Hematopoietic multipotent progenitor cell treated with erythropoietin and hydrocortisone succinate and interleukin-3 and kit ligand, for 17 days (in vitro differentiated cells): ENCODE measurements around the gene COA1.
"Not testable (repeated sequence)": the region's sequence is repeated elsewhere in the genome, so short reads cannot be mapped to it uniquely, and the experiment has no call there.

Experiments
- DNase-seq: peaks from one replicate; pipeline ENCODE4 v3.0.0-alpha.2; 2015; ENCODE audit warnings: low spot score

The COA1 gene

DNA sequence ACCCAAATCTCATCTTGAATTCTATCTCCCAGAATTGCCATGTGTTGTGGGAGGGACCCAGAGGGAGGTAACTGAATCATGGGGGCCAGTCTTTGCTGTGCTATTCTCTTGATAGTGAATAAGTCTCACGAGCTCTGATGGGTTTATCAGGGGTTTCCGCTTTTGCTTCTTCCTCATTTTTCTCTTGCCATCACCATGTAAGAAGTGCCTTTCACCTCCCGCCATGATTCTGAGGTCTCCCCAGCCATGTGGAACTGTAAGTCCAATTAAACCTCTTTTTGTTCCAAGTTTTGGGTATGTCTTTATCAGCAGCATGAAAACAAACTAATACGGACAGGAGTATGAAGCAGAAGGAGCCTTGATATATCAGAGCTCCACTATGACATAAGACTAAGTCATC is 41.5 kb downstream of the COA1 start:
- not testable (repeated sequence) for DNase-seq

GRCh38 chr7:43686991-43687390 is 42.3 kb downstream of the COA1 start:
- DNase-seq = no peak

GRCh38 chr7:43680736-43681135 is 48.6 kb downstream of the COA1 start:
- DNase-seq = no peak

- DNase-seq = no peak
These were observed 49.9 kb downstream of the COA1 start for GRCh38 chr7:43679210-43680068.

DNA sequence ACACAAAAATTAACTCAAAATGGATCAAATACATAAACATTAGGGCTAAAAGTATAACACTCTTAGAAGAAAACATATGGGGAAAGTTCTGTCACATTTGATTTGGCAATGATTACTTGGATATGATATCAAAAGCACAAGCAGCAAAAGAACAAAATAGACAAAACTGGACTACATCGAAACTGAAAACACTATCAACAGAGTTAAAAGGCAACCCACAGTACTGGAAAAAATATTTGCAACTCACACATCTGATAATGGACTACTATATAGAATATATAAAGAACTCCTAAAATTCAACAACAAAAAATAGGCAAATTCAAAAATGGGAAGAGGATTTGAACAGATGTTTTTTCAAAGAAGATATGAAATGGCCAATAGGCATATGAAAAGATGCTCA is 51.0 kb downstream of the COA1 start:
- DNase-seq = no peak

GRCh38 chr7:43677864-43678263 is 51.5 kb downstream of the COA1 start:
- DNase-seq = no peak

DNA sequence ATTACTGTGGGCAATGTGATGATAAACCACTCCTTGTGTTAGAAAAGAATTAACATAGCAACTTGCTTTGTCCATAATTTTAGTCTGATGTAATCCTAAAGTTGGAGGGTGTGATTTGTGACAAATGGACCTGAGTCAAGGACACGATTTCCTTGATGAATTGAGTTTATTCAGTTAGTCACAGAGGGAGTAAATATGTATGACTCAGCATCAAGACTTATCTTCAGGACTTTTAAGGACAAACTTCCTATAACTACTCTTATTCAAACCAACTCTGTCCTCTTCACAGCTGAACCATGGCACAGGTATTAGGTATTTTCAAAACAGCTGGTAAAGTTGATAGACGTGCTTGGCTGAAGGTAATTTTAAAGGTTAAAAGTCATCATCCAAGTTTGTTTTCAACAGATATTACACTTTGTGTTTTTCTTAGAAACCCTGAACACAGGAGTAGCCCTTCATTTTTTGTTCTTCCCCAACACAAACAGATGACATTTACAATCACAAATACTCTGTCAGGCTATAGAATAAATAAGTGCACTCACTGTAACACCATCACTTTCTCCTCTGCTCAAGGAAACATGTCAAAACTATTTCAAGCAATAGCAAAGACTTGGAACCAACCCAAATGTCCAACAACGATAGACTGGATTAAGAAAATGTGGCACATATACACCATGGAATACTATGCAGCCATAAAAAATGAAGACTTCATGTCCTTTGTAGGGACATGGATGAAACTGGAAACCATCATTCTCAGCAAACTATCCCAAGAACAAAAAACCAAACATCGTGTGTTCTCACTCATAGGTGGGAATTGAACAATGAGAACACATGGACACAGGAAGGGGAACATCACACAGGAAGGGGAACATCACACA is 54.5 kb downstream of the COA1 start:
- DNase-seq = peak; percentile 68

DNA sequence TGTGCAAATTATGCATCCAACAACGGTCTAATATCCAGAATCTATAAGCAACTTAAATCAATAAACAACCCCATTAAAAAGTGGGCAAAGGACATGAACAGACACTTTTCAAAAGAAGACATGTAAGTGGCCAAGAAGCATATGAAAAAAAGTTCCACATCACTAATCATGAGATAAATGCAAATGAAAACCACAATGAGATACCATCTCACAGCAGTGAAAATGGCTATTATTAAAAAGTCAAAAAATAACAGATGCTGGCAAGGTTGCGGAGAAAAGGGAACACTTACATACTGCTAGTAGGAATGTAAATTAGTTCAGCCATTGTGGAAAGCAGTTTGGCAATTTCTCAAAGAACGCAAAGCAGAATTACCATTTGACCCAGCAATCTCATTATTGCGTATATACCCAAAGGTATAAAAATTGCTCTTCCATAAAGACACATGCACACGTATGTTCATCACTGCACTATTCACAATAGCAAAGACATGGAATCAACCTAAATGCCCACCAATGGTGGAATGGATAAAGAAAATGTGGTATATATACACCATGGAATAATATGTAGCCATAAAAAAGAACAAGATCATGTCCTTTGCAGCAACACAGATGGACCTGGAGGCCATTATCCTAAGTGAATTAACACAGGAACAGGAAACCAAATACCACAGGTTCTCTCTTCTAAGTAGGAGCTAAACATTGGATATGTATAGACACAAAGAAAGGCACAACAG is 55.9 kb downstream of the COA1 start:
- not testable (repeated sequence) for DNase-seq

DNA sequence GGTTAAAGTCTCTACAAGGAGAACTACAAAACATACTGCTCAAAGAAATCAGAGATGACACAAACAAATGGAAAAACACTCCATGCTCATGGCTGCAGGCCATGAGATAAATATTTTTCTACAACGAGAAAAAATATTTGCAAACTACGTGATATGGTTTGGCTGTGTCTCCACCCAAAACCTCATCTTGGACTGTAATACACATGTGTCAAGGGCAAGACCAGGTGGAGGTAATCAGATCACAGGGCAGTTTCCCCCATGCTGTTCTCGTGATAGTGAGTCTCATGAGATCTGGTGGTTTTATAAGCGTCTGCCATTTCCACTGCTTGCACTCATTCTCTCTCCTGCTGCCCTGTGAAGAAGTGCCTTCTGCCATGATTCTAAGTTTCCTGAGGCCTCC is 57.8 kb downstream of the COA1 start:
- no peak for DNase-seq

DNA sequence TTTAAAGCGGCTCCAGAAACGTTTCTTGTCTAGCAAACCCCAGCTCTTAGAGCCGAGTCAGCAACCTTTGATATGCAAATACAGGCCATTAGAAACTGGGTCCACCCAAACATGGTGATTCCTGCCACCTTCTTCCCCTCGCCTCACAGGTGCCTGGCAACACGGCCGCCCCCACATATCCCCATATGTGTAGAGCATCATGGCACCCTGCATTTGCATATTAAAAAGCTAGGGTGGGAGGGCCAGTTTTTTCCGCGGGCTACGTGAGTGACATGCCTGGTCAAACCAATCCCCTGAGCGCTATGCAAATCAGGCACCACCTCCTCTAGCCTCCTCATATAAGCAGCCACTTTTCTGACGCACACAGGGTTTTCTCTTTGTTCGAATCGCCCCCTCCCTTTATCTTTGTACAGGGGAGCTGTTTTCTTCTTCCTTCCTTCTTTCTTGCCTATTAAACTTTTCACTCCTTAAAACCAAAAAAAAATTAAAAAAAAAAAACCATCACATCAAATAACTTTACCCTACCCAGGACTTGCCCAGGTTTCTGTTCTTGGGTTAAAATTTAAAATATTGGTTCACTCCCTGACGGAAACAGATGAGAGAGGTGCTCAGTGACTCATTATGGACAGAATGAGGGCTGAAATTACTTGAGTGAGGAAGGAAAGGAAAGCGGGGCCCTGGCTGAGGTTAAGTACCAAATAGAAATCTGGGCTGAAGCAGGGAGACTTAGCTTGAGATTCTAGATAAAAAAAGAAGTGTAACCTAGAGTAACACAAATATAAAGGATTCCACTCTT is 59.8 kb downstream of the COA1 start:
- DNase-seq = no peak

DNA sequence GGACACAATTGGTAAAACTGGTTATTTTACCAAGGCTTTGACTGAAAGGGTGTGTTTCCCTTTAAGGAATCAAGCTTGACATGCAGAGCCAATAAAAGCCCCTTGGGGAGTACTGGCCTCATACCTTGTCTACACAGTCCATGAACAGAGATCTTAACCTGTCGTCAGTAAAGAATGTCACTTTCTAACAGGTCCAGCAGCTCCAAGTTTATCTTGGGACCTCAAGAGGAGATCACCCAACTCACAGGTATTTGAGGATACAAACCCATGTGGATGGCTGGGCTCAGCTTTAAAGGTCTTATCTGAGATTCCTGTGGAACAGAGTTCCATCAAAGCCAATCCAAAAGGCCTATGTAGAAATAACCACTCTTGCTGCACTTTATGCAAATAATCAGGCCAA is 61.3 kb downstream of the COA1 start:
- DNase-seq = no peak

DNA sequence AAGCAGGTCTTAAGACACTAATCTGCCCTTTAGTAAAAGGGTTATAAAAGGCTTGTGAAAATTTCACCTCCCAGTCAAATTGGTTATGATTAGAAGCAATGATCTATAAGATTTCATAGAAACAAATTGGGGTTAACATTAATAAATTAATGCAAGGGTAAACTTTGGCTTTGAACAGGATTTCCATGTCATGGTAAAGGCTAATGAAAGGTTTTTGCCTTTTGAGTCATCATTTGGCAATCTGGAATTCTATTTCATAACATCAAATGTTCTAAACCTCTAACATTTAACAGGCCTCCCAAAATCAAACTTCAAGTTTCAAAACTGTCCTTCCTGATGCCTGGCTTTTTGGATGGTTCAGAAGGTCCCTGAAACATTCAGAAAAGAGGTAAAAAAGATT is 62.4 kb downstream of the COA1 start:
- no peak for DNase-seq

GRCh38 chr7:43664681-43665080 is 64.6 kb downstream of the COA1 start:
- DNase-seq = no peak

- DNase-seq = no peak
These were observed 69.2 kb downstream of the COA1 start for GRCh38 chr7:43660141-43660540.

- DNase-seq = no peak
These were observed 69.8 kb downstream of the COA1 start for GRCh38 chr7:43659549-43659896.

DNA sequence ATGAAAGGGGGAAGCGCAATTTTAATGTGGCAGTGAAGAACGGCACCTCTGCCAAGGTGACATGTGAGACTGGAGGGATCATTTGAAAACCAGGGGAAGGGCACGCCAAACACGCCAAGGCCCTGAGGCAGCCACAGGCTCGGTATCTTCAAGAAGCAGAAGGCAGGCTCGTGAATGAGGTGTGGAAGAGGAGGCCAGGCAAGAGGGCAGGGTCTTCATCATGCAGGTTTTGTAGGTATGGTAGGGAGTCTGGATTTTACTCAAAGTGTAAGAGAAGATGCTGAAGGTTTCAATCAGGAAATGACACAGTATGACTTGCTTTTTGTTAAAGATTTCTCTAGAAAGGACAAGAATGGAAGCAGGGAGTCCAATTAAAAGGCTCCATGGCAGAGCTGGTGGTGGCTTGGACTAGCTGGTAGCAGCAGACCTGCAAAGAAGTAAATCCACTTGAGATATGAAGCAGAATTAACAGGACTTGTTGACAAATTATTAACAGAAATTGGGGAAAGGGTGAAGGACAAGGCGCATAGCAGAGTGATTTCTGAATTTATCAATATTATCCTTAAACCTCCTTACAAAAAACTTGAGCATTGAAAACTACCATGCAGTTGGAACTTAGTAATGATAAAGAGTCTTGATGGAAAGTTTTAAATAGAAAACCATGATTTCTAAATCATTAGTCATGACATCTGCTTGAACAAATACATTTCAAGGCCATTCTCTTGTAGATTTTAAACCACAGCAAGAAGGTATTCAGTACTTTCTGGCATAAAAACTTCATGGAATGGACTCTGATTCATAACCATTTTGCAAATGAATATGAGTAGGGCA is 70.4 kb downstream of the COA1 start:
- DNase-seq = no peak

- DNase-seq = no peak
These were observed 72.3 kb downstream of the COA1 start for GRCh38 chr7:43656997-43657396.

- no peak for DNase-seq
These were observed 73.7 kb downstream of the COA1 start for GRCh38 chr7:43655584-43655983.

DNA sequence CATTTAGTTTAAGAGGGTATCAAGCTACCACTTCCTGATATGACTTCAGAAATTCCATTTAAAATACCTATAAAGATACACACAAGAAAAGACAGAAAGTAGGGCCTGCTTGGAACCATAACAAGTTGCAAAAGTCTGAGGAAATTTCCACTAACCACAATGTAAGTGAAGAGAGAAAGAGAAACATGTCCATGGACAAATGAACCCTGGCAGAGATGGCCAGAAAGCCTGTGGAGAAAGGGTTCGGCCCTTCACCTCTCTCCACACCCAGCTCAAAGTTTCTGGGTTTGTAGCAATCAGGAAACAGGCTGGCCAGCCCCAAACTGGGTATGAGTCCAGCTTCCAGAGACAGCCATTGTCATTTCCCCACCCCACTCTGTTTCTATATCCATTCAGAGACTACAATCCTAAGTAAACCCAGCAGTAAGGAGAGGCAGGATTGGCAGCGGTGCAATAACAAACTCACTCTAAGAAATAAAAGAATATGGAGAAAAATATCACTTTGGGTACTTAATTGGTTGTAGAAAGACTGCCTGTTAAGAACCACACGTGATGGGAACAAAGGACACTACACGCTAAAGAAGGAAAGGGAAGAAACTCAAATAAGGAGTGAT is 75.3 kb downstream of the COA1 start:
- DNase-seq = no peak

- no peak for DNase-seq
These were observed 75.9 kb downstream of the COA1 start for GRCh38 chr7:43653466-43653865.
